ENCODE results near the gene ACAN.

The ACAN gene

DNA sequence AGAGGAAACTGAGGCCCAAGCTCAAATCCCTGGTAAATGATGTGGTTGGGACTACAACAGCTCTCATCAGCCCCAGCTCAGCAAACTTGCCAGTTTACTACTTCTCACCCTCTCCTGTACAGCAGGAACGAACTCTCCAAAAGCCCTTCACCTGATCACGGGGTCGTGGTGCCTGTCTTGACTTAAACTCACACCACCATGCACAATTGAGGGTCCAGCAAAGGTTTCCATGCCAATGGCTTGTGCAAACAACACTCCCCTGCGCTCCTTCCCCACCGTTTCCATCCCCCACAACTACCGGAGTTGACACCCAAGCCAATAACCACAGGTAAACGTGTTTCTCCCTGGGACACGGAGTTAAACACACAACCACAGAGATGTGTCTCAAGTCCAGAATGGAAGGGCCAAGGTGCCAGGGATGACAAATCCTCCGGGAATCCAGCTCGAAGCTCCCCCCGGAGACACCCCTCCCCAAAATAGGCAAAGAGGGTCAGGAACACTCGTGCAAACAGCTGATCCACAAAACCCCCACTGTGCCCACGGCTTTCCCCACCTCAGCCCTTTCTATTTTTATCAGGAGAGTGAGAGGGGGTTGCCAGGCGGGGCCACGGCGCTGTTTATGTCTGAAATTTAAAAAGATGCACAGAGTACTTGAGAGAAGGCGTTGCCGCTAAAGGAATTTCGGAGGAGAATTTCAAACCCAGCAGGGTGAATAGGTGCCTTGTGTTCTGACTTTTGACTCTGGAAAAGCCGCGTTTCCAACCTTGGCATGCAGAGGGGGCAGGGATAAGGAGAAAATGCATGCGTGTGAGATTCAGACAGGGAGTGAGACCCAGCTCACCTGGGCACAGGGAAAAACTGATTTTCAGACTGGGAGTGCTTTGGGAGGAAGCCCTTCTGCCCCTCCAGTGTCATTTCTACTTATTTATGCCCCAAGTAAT, 10.6 kb upstream of the ACAN start:
- no peak for DNase-seq (ENCODE audit: low read depth in 1 of 2, low spot score in 1 of 2)
- Histone ChIP-seq H3K27me3 (ENCODE audit: insufficient read depth, poor library complexity, severe bottlenecking) (peaks cover 9% of the 10 kb centered on the region), H3K27ac (replicated peaks) (no peak overlapping the region), H3K4me3 (replicated peaks; ENCODE audit: insufficient read depth, low read length) (no peak overlapping the region)
- TF ChIP-seq GABPA (IDR thresholded peaks at IDR 0.05; ENCODE audit: low read depth), result no peak
- TF ChIP-seq, protein P1, sequence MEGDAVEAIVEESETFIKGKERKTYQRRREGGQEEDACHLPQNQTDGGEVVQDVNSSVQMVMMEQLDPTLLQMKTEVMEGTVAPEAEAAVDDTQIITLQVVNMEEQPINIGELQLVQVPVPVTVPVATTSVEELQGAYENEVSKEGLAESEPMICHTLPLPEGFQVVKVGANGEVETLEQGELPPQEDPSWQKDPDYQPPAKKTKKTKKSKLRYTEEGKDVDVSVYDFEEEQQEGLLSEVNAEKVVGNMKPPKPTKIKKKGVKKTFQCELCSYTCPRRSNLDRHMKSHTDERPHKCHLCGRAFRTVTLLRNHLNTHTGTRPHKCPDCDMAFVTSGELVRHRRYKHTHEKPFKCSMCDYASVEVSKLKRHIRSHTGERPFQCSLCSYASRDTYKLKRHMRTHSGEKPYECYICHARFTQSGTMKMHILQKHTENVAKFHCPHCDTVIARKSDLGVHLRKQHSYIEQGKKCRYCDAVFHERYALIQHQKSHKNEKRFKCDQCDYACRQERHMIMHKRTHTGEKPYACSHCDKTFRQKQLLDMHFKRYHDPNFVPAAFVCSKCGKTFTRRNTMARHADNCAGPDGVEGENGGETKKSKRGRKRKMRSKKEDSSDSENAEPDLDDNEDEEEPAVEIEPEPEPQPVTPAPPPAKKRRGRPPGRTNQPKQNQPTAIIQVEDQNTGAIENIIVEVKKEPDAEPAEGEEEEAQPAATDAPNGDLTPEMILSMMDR (IDR thresholded peaks at IDR 0.05; ENCODE audit: insufficient read depth, low read length), result no peak
- no peak for TF ChIP-seq SPI1 (IDR thresholded peaks at IDR 0.05; ENCODE audit: borderline replicate concordance, low read depth)
- TF ChIP-seq, protein P2, sequence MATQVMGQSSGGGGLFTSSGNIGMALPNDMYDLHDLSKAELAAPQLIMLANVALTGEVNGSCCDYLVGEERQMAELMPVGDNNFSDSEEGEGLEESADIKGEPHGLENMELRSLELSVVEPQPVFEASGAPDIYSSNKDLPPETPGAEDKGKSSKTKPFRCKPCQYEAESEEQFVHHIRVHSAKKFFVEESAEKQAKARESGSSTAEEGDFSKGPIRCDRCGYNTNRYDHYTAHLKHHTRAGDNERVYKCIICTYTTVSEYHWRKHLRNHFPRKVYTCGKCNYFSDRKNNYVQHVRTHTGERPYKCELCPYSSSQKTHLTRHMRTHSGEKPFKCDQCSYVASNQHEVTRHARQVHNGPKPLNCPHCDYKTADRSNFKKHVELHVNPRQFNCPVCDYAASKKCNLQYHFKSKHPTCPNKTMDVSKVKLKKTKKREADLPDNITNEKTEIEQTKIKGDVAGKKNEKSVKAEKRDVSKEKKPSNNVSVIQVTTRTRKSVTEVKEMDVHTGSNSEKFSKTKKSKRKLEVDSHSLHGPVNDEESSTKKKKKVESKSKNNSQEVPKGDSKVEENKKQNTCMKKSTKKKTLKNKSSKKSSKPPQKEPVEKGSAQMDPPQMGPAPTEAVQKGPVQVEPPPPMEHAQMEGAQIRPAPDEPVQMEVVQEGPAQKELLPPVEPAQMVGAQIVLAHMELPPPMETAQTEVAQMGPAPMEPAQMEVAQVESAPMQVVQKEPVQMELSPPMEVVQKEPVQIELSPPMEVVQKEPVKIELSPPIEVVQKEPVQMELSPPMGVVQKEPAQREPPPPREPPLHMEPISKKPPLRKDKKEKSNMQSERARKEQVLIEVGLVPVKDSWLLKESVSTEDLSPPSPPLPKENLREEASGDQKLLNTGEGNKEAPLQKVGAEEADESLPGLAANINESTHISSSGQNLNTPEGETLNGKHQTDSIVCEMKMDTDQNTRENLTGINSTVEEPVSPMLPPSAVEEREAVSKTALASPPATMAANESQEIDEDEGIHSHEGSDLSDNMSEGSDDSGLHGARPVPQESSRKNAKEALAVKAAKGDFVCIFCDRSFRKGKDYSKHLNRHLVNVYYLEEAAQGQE (IDR thresholded peaks at IDR 0.05; ENCODE audit: insufficient replicate concordance, low read depth), result no peak
- no peak for TF ChIP-seq POLR2AphosphoS5 (IDR thresholded peaks at IDR 0.05; ENCODE audit: low read depth)

DNA sequence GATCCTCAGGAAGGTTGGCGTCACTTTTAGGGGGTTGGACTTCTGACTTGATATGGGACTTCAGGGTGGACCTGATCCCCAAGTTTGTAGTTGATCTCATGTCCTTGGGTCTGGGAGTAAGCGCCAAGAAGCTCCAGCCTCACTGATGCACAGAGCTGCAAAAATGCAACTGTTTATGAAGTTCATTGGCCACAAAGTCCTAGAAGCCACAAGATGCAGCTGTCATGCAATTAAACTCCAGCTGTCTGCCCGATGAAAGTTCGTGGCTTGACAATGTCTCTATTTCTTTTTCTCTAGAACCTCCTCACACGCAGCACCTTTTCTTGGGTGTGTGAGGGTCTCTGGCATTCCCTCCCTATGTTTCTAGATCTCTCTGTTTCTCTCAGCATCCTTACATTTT, 9.2 kb upstream of the ACAN start:
- TF ChIP-seq SPI1 (IDR thresholded peaks at IDR 0.05; ENCODE audit: borderline replicate concordance, low read depth), result no peak
- TF ChIP-seq, protein P2 (IDR thresholded peaks at IDR 0.05; ENCODE audit: insufficient replicate concordance, low read depth), result no peak
- TF ChIP-seq, protein P1 (IDR thresholded peaks at IDR 0.05; ENCODE audit: insufficient read depth, low read length), result no peak
- TF ChIP-seq GABPA (IDR thresholded peaks at IDR 0.05; ENCODE audit: low read depth), result no peak
- TF ChIP-seq POLR2AphosphoS5 (IDR thresholded peaks at IDR 0.05; ENCODE audit: low read depth), result no peak
- Histone ChIP-seq H3K27me3 (ENCODE audit: insufficient read depth, poor library complexity, severe bottlenecking) (peaks cover 15% of the 10 kb centered on the region), H3K4me3 (replicated peaks; ENCODE audit: insufficient read depth, low read length) (no peak overlapping the region), H3K27ac (replicated peaks) (no peak overlapping the region)
- DNase-seq (ENCODE audit: low read depth in 1 of 2, low spot score in 1 of 2), result no peak

DNA sequence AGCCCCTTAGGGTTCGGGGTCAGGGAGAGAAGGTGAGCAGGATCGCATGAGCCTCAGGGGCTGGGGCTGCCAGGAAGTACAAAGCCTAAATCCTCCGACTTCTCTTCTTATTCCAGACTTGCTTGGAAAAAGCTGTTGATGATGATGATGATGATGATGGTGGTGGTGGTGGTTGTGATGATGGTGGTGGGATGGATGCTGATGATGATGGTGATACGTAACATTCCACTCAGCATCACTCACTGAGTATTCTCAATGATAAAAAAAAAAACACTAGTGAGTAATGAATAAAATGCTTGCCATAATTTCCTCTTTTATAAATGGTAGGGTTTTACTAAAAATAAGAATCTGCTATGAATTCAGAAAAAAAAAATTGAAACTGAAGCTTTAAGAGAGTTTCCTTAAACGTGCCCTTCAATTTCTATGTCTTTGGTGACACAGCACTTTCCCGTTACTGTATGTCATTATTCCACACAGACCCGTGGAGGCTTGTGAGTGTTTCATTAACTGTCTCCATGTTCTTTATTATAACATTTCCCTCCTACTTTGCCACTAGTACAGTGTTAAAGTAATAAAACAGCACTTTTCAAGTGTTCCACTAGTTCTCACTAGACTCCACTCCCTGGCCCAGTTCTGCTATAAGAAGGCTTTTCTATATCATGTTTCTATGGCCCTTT, 5.4 kb upstream of the ACAN start:
- Histone ChIP-seq H3K27ac (replicated peaks) (no peak overlapping the region), H3K4me3 (replicated peaks; ENCODE audit: insufficient read depth, low read length) (no peak overlapping the region), H3K27me3 (ENCODE audit: insufficient read depth, poor library complexity, severe bottlenecking) (peaks cover 33% of the 10 kb centered on the region)
- no peak for DNase-seq (ENCODE audit: low read depth in 1 of 2, low spot score in 1 of 2)
- TF ChIP-seq SPI1 (IDR thresholded peaks at IDR 0.05; ENCODE audit: borderline replicate concordance, low read depth) (no peak), GABPA (IDR thresholded peaks at IDR 0.05; ENCODE audit: low read depth) (no peak), POLR2AphosphoS5 (IDR thresholded peaks at IDR 0.05; ENCODE audit: low read depth) (no peak)
- TF ChIP-seq, protein P1 (IDR thresholded peaks at IDR 0.05; ENCODE audit: insufficient read depth, low read length), result no peak
- TF ChIP-seq, protein P2 (IDR thresholded peaks at IDR 0.05; ENCODE audit: insufficient replicate concordance, low read depth), result no peak
